HG03439 (cell line): ENCODE data around the gene RAET1L.
"Not testable (repeated sequence)": the region's sequence is repeated elsewhere in the genome, so short reads cannot be mapped to it uniquely, and the experiment has no call there.

Experiments
- ATAC-seq: cut with Tn5 transposase; IDR thresholded peaks from one replicate; pipeline ENCODE4 v1.9.1; 2021; ENCODE audit warnings: mild to moderate bottlenecking, moderate library complexity; ENCODE audit not compliant: unreplicated experiment

Gene RAET1L

GRCh38 chr6:150025201-150025917, at the start of gene RAET1L:
Gene RAET1L, minus strand, starts transcription at chr6:150025532. Its CDS starts 61 bp downstream, at chr6:150025471.
- ATAC-seq, result no peak

DNA sequence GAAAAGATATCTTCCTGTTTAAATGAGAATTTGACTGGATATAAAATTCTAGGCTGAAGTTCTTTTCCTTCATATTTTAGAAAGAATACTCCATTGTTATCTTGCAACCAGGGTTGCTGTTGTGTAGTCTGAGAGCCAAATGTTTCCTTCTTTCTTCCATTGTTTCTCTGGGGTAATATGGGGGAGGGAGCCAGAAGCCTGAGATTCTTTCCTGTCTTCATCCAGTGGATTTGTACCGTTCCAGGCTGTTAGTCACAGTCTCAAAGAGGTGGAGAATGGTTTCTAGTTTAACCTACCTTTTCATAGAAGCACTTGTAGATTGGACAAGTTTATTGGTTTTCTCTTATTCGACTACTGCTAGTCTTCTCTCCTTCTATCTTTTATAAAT, 49.7 kb upstream of the RAET1L start:
- no peak for ATAC-seq

DNA sequence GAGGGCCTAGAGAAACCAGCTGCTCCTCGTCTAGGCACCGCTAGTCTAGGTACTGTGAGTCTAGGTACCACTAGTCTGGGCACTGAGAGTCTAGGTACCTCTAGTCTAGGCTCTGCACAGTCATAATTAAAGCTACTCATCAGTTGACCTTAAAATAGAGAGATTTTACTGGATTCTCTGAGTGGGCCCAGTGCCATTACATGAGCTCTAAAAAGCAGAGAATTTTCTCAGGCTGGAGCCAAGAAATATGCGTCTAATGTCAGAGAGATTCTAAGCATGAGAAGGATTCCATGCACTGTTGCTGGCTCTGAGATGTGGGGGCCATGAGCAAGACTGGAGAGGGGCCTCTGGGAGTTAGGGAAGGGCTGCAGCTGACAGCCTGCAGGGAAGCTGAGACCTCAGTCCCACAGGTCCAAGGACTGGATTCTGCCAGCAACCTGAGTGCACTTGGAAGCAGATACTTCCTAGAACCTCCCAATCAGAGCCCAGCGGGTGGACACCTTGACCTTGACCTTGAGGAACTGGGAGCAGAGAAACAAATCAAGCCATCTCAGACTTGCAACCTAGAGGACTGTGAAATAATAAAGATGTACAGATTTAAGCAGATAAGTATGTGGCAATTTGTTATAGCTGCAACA, 49.2 kb upstream of the RAET1L start:
- ATAC-seq, result not testable (repeated sequence)

DNA sequence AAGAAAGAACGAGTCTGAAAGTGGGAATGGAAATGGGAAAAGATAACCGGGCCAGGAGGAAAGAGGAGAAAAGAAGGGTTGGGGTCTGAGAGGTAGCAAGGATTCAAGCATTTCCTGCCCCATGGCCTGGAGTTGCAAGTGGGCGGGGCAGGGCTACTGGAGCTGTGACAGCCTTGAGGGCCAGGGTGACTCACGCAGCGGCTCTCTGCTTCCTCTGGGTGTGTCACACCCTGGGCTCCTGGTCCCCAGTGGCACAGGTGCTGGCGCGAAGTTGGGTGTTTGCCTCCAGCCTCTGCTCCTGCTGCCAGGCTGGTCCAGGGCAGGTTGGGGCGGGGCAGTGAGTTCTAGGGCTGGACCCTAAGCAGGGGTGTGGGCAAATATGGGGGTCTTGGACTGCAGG, 46.9 kb upstream of the RAET1L start:
- ATAC-seq, result no peak

DNA sequence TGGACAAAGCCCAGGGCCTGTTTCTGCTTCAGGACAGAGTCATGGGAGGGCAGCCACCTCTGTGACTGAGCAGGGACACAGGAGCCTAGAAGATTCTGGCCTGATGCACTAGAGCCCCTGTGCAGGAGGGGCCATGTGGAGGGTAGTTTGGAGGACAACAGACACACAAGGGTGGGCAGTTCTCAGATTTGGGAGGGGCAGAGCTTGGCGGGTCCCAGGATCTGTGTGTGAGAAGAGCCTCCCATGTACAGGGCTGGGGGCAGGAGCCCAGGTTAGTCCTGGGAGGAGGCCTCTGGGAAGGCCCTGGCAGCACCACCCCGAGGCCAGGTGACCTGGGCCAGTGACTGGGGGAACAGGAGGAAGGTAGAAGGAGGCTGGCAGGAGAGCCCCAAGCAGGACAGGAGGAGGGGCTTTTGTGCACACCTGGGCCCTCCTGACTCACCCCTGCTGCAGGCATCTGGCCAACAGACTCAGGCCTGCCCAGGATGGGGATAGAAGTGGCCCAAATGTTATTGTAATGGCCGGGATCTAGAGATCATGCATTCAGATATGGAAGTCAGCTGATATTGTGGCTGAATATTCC, 45.0 kb upstream of the RAET1L start:
- ATAC-seq, result no peak

DNA sequence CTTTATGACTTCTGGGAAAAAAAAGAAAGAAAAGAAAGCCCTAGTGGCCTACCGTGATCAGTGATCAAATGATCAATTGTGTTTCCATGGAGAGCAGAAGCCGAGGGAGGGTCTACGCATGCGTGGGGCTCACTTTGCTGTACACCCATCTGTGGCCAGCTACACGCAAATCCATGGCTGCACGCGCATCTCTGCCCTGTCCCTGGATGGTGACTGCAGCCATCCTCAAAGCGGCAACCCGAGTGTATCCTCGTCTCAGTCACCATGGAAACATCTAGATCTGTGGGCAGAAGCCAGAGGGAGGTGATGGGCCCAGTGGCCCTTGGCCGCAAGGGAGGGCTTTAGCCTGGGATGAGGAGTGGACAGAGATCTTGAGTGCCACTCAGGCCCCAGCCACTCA, 44.4 kb upstream of the RAET1L start:
- ATAC-seq, result no peak

- ATAC-seq, result peak; percentile 73
Observed at GRCh38 chr6:150068720-150069648, 43.7 kb upstream of the RAET1L start, which contains the start of gene ULBP3. Gene ULBP3, minus strand, starts transcription at chr6:150069121. Its CDS starts 55 bp downstream, at chr6:150069066.

- no peak for ATAC-seq
Observed at GRCh38 chr6:150068151-150068550, 42.8 kb upstream of the RAET1L start.

DNA sequence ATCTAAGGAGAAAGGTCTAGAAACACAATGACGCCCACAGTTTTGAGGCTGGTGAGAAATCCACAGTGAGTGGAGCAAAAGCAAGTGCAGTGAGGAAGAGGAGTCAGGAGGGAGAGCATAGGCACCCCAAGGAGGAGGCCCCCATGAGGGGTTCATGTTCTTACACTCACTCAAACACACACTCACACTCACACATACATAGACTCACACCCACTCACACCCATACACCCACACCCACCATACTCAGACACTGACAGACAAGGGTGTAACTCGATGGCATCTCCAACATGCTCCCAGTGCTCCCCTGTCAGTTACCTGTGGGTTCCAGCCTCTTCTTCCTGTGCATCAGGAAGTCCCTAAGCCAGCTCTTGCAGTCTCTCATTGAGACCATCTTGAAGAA, 39.8 kb upstream of the RAET1L start:
- ATAC-seq, result no peak

DNA sequence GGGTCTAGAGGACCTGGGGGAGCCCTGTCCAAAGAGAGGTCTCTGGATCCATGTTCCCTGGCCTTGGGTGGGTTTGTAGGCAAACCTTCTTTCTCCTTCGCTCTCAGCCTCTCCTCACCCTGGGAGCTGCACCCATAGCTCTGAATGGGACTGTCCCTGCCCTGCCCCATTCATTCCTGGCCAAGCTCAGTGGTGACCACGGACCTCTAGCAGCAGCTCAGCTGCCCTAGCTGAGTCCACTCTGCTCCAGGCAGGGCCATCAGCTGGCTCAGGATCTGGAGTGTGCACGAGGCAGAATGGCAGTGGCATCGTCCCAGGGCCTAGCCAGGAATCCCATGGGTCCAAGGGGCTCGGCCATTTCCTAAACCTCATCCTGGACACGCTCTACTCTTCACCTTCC, 38.3 kb upstream of the RAET1L start:
- ATAC-seq, result no peak

- ATAC-seq, result not testable (repeated sequence)
Observed at GRCh38 chr6:150059973-150060372, 34.6 kb upstream of the RAET1L start.

- ATAC-seq, result no peak
Observed at GRCh38 chr6:150058986-150059385, 33.7 kb upstream of the RAET1L start.

GRCh38 chr6:150058231-150058792, 33.0 kb upstream of the RAET1L start:
- ATAC-seq, result no peak

- no peak for ATAC-seq
Observed at GRCh38 chr6:150057501-150057951, 32.2 kb upstream of the RAET1L start.

DNA sequence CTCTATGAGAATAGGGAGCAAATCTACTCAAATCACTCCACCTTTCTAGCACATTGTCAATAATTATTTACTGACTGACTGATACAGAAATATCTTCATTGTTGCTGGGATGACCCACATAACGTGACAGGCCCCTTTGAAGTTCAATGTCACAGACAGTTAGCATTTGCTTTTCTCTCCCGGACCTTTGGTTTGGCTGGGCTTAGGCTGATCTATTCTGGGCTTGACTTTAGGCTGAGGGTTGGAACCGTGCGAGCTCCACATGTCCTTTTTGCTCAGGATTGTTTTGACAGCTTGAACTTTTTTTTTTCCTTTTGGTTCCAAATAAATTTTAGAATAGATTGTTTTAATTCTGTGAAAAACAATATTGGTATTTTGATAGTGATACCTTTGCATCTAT, 31.6 kb upstream of the RAET1L start:
- no peak for ATAC-seq

DNA sequence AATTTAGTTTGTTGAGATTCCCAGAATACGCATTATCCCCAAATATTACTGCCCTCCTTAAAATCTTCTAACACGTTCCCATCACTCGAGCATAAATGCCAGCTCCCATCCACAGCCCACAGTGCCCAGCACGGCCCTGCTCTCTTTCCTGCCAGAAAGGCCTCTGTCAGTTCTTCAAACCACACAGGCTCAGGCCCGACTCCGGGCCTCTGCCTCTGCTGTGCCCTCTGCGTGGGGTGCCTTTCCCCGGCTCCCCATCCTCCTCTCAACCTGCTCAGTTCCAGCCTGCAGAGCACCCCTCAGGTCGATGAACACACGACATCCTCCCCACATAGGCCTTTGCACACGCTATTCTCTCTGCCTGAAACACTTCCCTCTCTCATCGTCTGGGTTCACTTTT, 30.8 kb upstream of the RAET1L start:
- no peak for ATAC-seq

GRCh38 chr6:150055131-150055530, 29.8 kb upstream of the RAET1L start:
- ATAC-seq, result no peak

GRCh38 chr6:150053450-150053849, 28.1 kb upstream of the RAET1L start:
- ATAC-seq, result no peak

DNA sequence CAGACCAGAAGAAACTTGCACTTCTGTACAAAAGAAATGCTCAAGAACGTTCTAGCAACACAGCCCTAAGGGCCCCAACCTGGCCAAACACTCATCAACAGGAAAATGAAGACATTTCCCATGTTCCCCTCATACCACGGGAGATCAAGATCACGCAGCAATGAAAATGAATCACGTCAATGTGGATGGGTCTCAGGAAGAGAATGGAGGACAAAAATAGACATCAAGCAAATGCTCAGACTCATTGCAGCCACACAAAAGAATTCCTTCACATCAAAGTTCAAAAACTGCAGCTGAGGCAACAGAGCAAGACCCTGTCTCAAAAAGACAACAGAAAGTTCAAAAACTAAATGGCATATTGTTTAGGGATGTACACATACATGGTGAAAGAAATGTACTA, 25.5 kb upstream of the RAET1L start:
- ATAC-seq, result no peak

GRCh38 chr6:150048099-150048498, 22.8 kb upstream of the RAET1L start:
- ATAC-seq, result no peak

DNA sequence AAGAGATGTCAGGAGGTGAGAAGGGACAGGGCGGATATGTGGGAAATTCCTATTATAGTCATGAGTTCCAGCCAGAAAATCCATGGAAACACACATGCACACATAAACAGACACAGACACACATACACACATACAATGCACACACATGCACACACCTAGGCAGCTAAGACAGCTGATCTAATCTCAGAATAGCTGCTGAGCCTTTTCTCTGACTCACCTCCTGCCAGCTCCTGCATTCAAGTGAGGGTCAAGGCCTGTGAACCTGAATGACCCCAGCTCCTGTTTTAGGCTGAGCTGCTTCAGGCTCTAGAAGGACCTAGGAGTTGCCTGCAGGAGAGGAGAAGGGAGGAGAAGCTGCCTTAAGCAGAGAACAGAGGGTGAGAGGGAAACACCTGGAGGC, 21.6 kb upstream of the RAET1L start:
- no peak for ATAC-seq
